Left ventricle myocardium inferior (tissue), 1 donor: ENCODE data around the gene ELOVL6. TPM values are rescaled to one million over a fixed set of nuclear protein-coding genes. Genes with fewer than 3 reads are reported as not detected.
A peak's percentile ranks its signal among the peaks of the same experiment; 100 is the strongest.

ENCODE experiments used
- DNase-seq: peaks from one replicate; pipeline ENCODE4 v3.0.0-alpha.2; 2020
- H3K27ac ChIP-seq: fragments of 200-600 bp; replicated peaks from 2 replicates; pipeline ENCODE4 v1.8.0; 2021
- H3K27me3 ChIP-seq: fragments of 200-600 bp; 2 replicates; pipeline ENCODE4 v1.8.0; 2021; ENCODE audit warnings: low read depth
- H3K36me3 ChIP-seq: fragments of 200-600 bp; 2 replicates; pipeline ENCODE4 v1.8.0; 2021
- H3K4me1 ChIP-seq: fragments of 200-600 bp; 2 replicates; pipeline ENCODE4 v1.8.0; 2021
- H3K4me3 ChIP-seq: fragments of 200-600 bp; 2 replicates; pipeline ENCODE4 v1.8.0; 2021; ENCODE audit warnings: mild to moderate bottlenecking, moderate library complexity
- H3K9me3 ChIP-seq: fragments of 200-600 bp; replicated peaks from 2 replicates; pipeline ENCODE4 v1.8.0; 2021
- CTCF ChIP-seq: fragments of 200-600 bp; IDR thresholded peaks from 2 replicates; pipeline ENCODE4 v1.8.0; 2021; ENCODE audit warnings: antibody characterized with exemption, mild to moderate bottlenecking, borderline replicate concordance
- intact Hi-C: fragments of 100-400 bp; cut with micrococcal nuclease; formaldehyde crosslinking; loops from one replicate; pipeline ENCODE4 v1.11.0; 2022
- total RNA-seq: library from RNA; stranded (reverse); fragmentation: NEBNext Ultra II Directional; extraction: Animal tissue kit (Norgen Biotek cat#: 25700); gene quantifications from one replicate; pipeline ENCODE4 v1.2.1, GENCODE V29; 2021
- donor health status: DM: no; HTN: yes; CAD: no; lungs with severe emphysema.

The ELOVL6 gene
- total RNA-seq, 1 donor from 2014 or later, result 2.6 TPM

GRCh38 chr4:110075891-110076290, 122.5 kb downstream of the ELOVL6 start:
- H3K27ac ChIP-seq, result no peak overlapping the region
- H3K36me3 ChIP-seq, result no peaks in the 10 kb centered on the region
- H3K4me3 ChIP-seq, result no peak overlapping the region
- DNase-seq, result no peak
- intact Hi-C loops, result no loop called here
- H3K4me1 ChIP-seq, result peaks cover 20% of the 10 kb centered on the region
- no peaks in the 10 kb centered on the region for H3K9me3 ChIP-seq
- H3K27me3 ChIP-seq, result no peaks in the 10 kb centered on the region
- no peak for TF ChIP-seq CTCF

- Histone ChIP-seq H3K9me3 (no peaks in the 10 kb centered on the region), H3K27me3 (no peaks in the 10 kb centered on the region), H3K27ac (no peak overlapping the region), H3K36me3 (no peaks in the 10 kb centered on the region), H3K4me1 (peaks cover 20% of the 10 kb centered on the region), H3K4me3 (no peak overlapping the region)
- intact Hi-C loops, result no loop called here
- DNase-seq, result no peak
- TF ChIP-seq CTCF, result no peak
These were observed 123.2 kb downstream of the ELOVL6 start for GRCh38 chr4:110075083-110075738.

- intact Hi-C loops, result no loop called here
- Histone ChIP-seq H3K9me3 (no peaks in the 10 kb centered on the region), H3K4me3 (no peak overlapping the region), H3K27me3 (no peaks in the 10 kb centered on the region), H3K4me1 (peaks cover 20% of the 10 kb centered on the region), H3K27ac (no peak overlapping the region), H3K36me3 (no peaks in the 10 kb centered on the region)
- DNase-seq, result no peak
- no peak for TF ChIP-seq CTCF
These were observed 123.8 kb downstream of the ELOVL6 start for GRCh38 chr4:110074570-110074969.

- no peaks in the 10 kb centered on the region for H3K36me3 ChIP-seq
- intact Hi-C loops, result no loop called here
- H3K27me3 ChIP-seq, result no peaks in the 10 kb centered on the region
- H3K9me3 ChIP-seq, result no peaks in the 10 kb centered on the region
- H3K4me1 ChIP-seq, result peaks cover 20% of the 10 kb centered on the region
- H3K27ac ChIP-seq, result no peak overlapping the region
- H3K4me3 ChIP-seq, result no peak overlapping the region
- peak; percentile 29 for DNase-seq
- no peak for TF ChIP-seq CTCF
These were observed 125.2 kb downstream of the ELOVL6 start for GRCh38 chr4:110073053-110073845.

GRCh38 chr4:110071466-110071865, 126.9 kb downstream of the ELOVL6 start:
- Histone ChIP-seq H3K9me3 (no peaks in the 10 kb centered on the region), H3K4me1 (peaks cover 20% of the 10 kb centered on the region), H3K4me3 (no peak overlapping the region), H3K27ac (no peak overlapping the region), H3K36me3 (no peaks in the 10 kb centered on the region), H3K27me3 (no peaks in the 10 kb centered on the region)
- intact Hi-C loops, result no loop called here
- DNase-seq, result no peak
- TF ChIP-seq CTCF, result no peak
